HEK293T (cell line): Measurements from ENCODE around the gene CDV3.
"Not testable (repeated sequence)": the region's sequence is repeated elsewhere in the genome, so short reads cannot be mapped to it uniquely, and the experiment has no call there.

Experiments used
- CTCF ChIA-PET: fragments of 350-600 bp; formaldehyde crosslinking; extraction: SDS; loops from one replicate; lab custom pipeline; 2021; ENCODE audit warnings: antibody characterized with exemption, inconsistent platforms; lab: Yijun Ruan, JAX
- POLR2A ChIA-PET: fragments of 350-600 bp; formaldehyde crosslinking; extraction: SDS; loops from one replicate; lab custom pipeline; 2020; ENCODE audit warnings: antibody characterized with exemption, inconsistent platforms; lab: Yijun Ruan, JAX
- DNase-seq: peaks from one replicate; pipeline ENCODE4 v3.0.0; 2012; ENCODE audit warnings: mixed read lengths; ENCODE audit errors: extremely low spot score
- ARNT ChIP-seq: fragments of 450-650 bp; IDR thresholded peaks from 2 replicates; pipeline ENCODE4 v1.6.1; 2017; ENCODE audit warnings: mild to moderate bottlenecking
- BHLHE40 ChIP-seq: fragments of 450-650 bp; IDR thresholded peaks from 2 replicates; pipeline ENCODE4 v1.6.1; 2016; ENCODE audit warnings: mild to moderate bottlenecking, moderate library complexity, borderline replicate concordance
- CTBP1 ChIP-seq: fragments of 450-650 bp; IDR thresholded peaks from 2 replicates; pipeline ENCODE4 v1.6.1; 2016; ENCODE audit warnings: borderline replicate concordance
- ELF4 ChIP-seq: fragments of 450-650 bp; IDR thresholded peaks from 2 replicates; pipeline ENCODE4 v1.6.1; 2017; ENCODE audit warnings: antibody characterized with exemption
- FOXA1 ChIP-seq: fragments of 450-650 bp; IDR thresholded peaks from 2 replicates; pipeline ENCODE4 v1.6.1; 2016; ENCODE audit warnings: mild to moderate bottlenecking
- FOXK2 ChIP-seq: fragments of 450-650 bp; IDR thresholded peaks from 2 replicates; pipeline ENCODE4 v1.6.1; 2016; ENCODE audit warnings: mild to moderate bottlenecking
- FOXM1 ChIP-seq: fragments of 450-650 bp; IDR thresholded peaks from 2 replicates; pipeline ENCODE4 v1.6.1; 2017; ENCODE audit warnings: mild to moderate bottlenecking, borderline replicate concordance
- HDGF ChIP-seq: fragments of 450-650 bp; IDR thresholded peaks from 2 replicates; pipeline ENCODE4 v1.6.1; 2017; ENCODE audit warnings: antibody characterized with exemption, borderline replicate concordance
- L3MBTL2 ChIP-seq: fragments of 450-650 bp; conservative IDR thresholded peaks from 2 replicates; pipeline ENCODE4 v1.6.1; 2016; ENCODE audit warnings: mild to moderate bottlenecking
- LEF1 ChIP-seq: fragments of 450-650 bp; IDR thresholded peaks from 2 replicates; pipeline ENCODE4 v1.6.1; 2017; ENCODE audit warnings: mild to moderate bottlenecking, borderline replicate concordance
- NFRKB ChIP-seq: fragments of 450-650 bp; IDR thresholded peaks from 2 replicates; pipeline ENCODE4 v1.6.1; 2016; ENCODE audit warnings: mild to moderate bottlenecking, moderate library complexity
- PKNOX1 ChIP-seq: fragments of 450-650 bp; IDR thresholded peaks from 2 replicates; pipeline ENCODE4 v1.6.1; 2016
- SP1 ChIP-seq: fragments of 450-650 bp; IDR thresholded peaks from 2 replicates; pipeline ENCODE4 v1.6.1; 2017
- SUZ12 ChIP-seq: fragments of 450-650 bp; IDR thresholded peaks from 2 replicates; pipeline ENCODE4 v1.6.1; 2016; ENCODE audit warnings: mild to moderate bottlenecking
- TARDBP ChIP-seq: fragments of 450-650 bp; IDR thresholded peaks from 2 replicates; pipeline ENCODE4 v1.6.1; 2016
- ZNF384 ChIP-seq: fragments of 450-650 bp; IDR thresholded peaks from 2 replicates; pipeline ENCODE4 v1.6.1; 2016

Gene CDV3

GRCh38 chr3:133535971-133536881, 37.3 kb upstream of the CDV3 start:
- DNase-seq: no peak
- TF ChIP-seq NFRKB (no peak), ARNT (no peak), L3MBTL2 (no peak), SUZ12 (no peak), BHLHE40 (no peak), CTBP1 (no peak), ELF4 (no peak), LEF1 (no peak), ZNF384 (no peak), FOXA1 (no peak), HDGF (no peak), PKNOX1 (no peak), TARDBP (no peak), SP1 (no peak), FOXK2 (no peak), FOXM1 (no peak)
- CTCF ChIA-PET: interaction anchor here (0.6 kb wide), 1 partner anchor 25 kb away, joined by 3 read pairs; no protein-coding TSS in a partner anchor

GRCh38 chr3:133537131-133537530, 36.4 kb upstream of the CDV3 start:
- DNase-seq, CTCF ChIA-PET: not testable (repeated sequence)
- POLR2A ChIA-PET: interaction anchor here (0.8 kb wide), 1 partner anchor 35 kb away, joined by 4 read pairs; no protein-coding TSS in a partner anchor

More at GRCh38 chr3:133535971-133536881, 37.3 kb upstream of the CDV3 start:
- POLR2A ChIA-PET: interaction anchor here (0.8 kb wide), 1 partner anchor 36 kb away, joined by 4 read pairs; no protein-coding TSS in a partner anchor

GRCh38 chr3:133538154-133538553, 35.3 kb upstream of the CDV3 start:
- POLR2A ChIA-PET: no interaction called here
- CTCF ChIA-PET: no interaction called here
- DNase-seq: no peak
- TF ChIP-seq ZNF384: no peak
- TF ChIP-seq CTBP1: no peak
- TF ChIP-seq TARDBP: no peak
- TF ChIP-seq SUZ12: no peak
- no peak for TF ChIP-seq L3MBTL2
- TF ChIP-seq FOXA1: no peak
- no peak for TF ChIP-seq ARNT
- no peak for TF ChIP-seq PKNOX1
- TF ChIP-seq BHLHE40: no peak
- no peak for TF ChIP-seq LEF1
- no peak for TF ChIP-seq NFRKB
- no peak for TF ChIP-seq FOXK2
- no peak for TF ChIP-seq FOXM1
- TF ChIP-seq HDGF: no peak
- TF ChIP-seq ELF4: no peak
- no peak for TF ChIP-seq SP1

- CTCF ChIA-PET: no interaction called here
- POLR2A ChIA-PET: no interaction called here
- no peak for DNase-seq
Measured at GRCh38 chr3:133540896-133541674, 32.4 kb upstream of the CDV3 start.

GRCh38 chr3:133542871-133543270, 30.6 kb upstream of the CDV3 start:
- no peak for TF ChIP-seq PKNOX1
- ChIA-PET POLR2A (no interaction called here), CTCF (no interaction called here)
- DNase-seq: no peak

More at GRCh38 chr3:133540896-133541674, 32.4 kb upstream of the CDV3 start:
- no peak for TF ChIP-seq NFRKB
- TF ChIP-seq ELF4: no peak
- TF ChIP-seq L3MBTL2: no peak
- no peak for TF ChIP-seq TARDBP
- no peak for TF ChIP-seq LEF1
- no peak for TF ChIP-seq SUZ12
- TF ChIP-seq ARNT: no peak
- TF ChIP-seq FOXK2: no peak
- no peak for TF ChIP-seq CTBP1

GRCh38 chr3:133544983-133545382, 28.5 kb upstream of the CDV3 start:
- DNase-seq, CTCF ChIA-PET, POLR2A ChIA-PET: not testable (repeated sequence)
